Nephron (organoid): ENCODE results near the gene EEF2KMT.
A peak's percentile ranks its signal among the peaks of the same experiment; 100 is the strongest.
"Not testable (repeated sequence)": the region's sequence is repeated elsewhere in the genome, so short reads cannot be mapped to it uniquely, and the experiment has no call there.

ENCODE experiments used
- H3K27ac Mint-ChIP-seq, 3 experiments: 2 replicates each; pipeline ENCODE4 v1.8.0; 2020; ENCODE audit warnings: mixed read lengths in 3 of 3, mild to moderate bottlenecking in 2 of 3, moderate library complexity in 1 of 3
- H3K27me3 Mint-ChIP-seq: 2 replicates; pipeline ENCODE4 v1.8.0; 2021; ENCODE audit warnings: low read depth, mild to moderate bottlenecking, moderate library complexity, mixed read lengths
- H3K36me3 Mint-ChIP-seq: 2 replicates; pipeline ENCODE4 v1.8.0; 2020; ENCODE audit warnings: low read depth, mixed read lengths
- H3K4me1 Mint-ChIP-seq: 2 replicates; pipeline ENCODE4 v1.8.0; 2020; ENCODE audit warnings: mixed read lengths
- H3K4me3 Mint-ChIP-seq, 3 experiments: 2 replicates each; pipeline ENCODE4 v1.8.0; 2020; ENCODE audit warnings: mild to moderate bottlenecking in 3 of 3, mixed read lengths in 3 of 3, moderate library complexity in 2 of 3
- H3K9me3 Mint-ChIP-seq: 2 replicates; pipeline ENCODE4 v1.8.0; 2020; ENCODE audit warnings: mixed read lengths
- TF ChIP-seq, protein P1 (sequence below), 3 experiments: fragments of 200-600 bp; sonication (generic); IDR thresholded peaks; one replicate each; pipeline ENCODE4 v1.5.0; 2021; ENCODE audit warnings: antibody characterized with exemption in 3 of 3; ENCODE audit not compliant: unreplicated experiment in 3 of 3

Gene EEF2KMT

DNA sequence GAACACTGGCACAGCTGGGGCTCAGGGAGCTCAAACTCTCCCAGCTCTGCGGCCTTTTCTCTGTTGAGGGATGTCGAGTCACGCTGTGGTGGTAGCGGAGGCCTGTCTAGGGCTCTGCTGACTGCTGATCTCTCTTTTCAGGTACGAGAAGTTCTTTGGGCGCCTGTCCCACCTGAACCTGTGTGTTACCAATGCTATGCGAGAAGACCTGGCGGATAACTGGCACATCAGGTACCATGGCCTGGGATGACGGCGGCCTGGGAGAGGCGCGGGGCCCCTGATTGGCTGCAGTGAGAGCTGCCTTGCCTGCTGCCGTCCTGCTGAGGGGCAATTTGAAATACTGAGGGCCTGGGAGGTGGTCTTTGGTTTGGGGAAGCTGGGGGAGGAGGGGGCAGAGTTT is 20.3 kb downstream of the EEF2KMT start:
- no peak overlapping the region for H3K4me3 Mint-ChIP-seq
- peaks cover 6% of the 10 kb centered on the region for H3K4me1 Mint-ChIP-seq
- H3K36me3 Mint-ChIP-seq: peaks cover 12% of the 10 kb centered on the region
- H3K9me3 Mint-ChIP-seq: no peaks in the 10 kb centered on the region
- no peaks in the 10 kb centered on the region for H3K27me3 Mint-ChIP-seq
- TF ChIP-seq, protein P1, sequence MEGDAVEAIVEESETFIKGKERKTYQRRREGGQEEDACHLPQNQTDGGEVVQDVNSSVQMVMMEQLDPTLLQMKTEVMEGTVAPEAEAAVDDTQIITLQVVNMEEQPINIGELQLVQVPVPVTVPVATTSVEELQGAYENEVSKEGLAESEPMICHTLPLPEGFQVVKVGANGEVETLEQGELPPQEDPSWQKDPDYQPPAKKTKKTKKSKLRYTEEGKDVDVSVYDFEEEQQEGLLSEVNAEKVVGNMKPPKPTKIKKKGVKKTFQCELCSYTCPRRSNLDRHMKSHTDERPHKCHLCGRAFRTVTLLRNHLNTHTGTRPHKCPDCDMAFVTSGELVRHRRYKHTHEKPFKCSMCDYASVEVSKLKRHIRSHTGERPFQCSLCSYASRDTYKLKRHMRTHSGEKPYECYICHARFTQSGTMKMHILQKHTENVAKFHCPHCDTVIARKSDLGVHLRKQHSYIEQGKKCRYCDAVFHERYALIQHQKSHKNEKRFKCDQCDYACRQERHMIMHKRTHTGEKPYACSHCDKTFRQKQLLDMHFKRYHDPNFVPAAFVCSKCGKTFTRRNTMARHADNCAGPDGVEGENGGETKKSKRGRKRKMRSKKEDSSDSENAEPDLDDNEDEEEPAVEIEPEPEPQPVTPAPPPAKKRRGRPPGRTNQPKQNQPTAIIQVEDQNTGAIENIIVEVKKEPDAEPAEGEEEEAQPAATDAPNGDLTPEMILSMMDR (IDR thresholded peaks at IDR 0.05; ENCODE audit: unreplicated experiment in 3 of 3): no peak
- no peak overlapping the region for H3K27ac Mint-ChIP-seq

- Mint-ChIP-seq H3K4me3 (no peak overlapping the region), H3K36me3 (peaks cover 12% of the 10 kb centered on the region), H3K27me3 (no peaks in the 10 kb centered on the region), H3K27ac (no peak overlapping the region), H3K4me1 (peaks cover 15% of the 10 kb centered on the region), H3K9me3 (no peaks in the 10 kb centered on the region)
- TF ChIP-seq, protein P1 (IDR thresholded peaks at IDR 0.05; ENCODE audit: unreplicated experiment in 3 of 3): no peak
Observed at GRCh38 chr16:5075637-5076036, 22.0 kb downstream of the EEF2KMT start.

DNA sequence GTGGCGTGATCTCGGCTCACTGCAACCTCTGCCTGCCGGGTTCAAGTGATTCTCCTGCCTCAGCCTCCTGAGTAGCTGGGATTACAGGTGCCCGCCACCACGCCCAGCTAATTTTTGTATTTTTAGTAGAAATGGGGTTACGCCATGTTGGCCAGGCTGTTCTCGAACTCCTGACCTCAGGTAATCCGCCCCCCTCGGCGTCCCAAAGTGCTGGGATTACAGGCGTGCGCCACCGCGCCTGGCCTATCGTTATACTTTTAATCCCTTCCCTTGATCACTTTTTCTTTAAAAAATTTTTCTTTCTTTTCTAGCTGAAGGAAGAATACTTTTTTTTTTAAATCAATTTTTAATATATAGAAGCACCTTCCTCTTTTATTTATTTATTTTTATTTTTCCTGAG is 23.8 kb downstream of the EEF2KMT start:
- not testable (repeated sequence) for H3K27me3 Mint-ChIP-seq, H3K9me3 Mint-ChIP-seq, H3K27ac Mint-ChIP-seq, H3K36me3 Mint-ChIP-seq, H3K4me3 Mint-ChIP-seq
- H3K4me1 Mint-ChIP-seq: peaks cover 15% of the 10 kb centered on the region

DNA sequence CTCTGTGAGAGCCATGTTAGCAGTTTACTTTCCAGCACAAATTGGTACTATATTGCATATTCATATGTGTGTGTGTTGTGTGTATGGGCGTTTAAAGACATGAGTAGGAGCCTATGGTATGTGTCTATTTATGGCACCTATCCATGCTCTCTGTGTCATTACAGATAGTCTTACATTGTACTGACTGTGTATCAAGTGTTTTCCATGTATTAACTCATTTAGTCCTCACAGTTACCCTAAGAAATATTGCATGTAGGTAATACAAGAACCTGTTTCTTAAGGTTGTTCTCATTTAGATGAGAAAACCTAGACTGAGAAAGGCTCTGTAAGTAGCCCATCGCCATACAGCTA is 24.3 kb downstream of the EEF2KMT start:
- Mint-ChIP-seq H3K36me3 (peaks cover 9% of the 10 kb centered on the region), H3K4me3 (peak overlapping the region; percentile 96 to 97 (median 96)), H3K9me3 (no peaks in the 10 kb centered on the region), H3K27ac (peak overlapping the region; percentile 17 to 35 (median 20)), H3K4me1 (peaks cover 15% of the 10 kb centered on the region), H3K27me3 (no peaks in the 10 kb centered on the region)
- TF ChIP-seq, protein P1 (IDR thresholded peaks at IDR 0.05; ENCODE audit: unreplicated experiment in 3 of 3): no peak

- H3K4me1 Mint-ChIP-seq: peaks cover 15% of the 10 kb centered on the region
- H3K9me3 Mint-ChIP-seq: no peaks in the 10 kb centered on the region
- TF ChIP-seq, protein P1 (IDR thresholded peaks at IDR 0.05; ENCODE audit: unreplicated experiment in 3 of 3): no peak
- peak overlapping the region; percentile 80 to 93 (median 92) for H3K27ac Mint-ChIP-seq
- peak overlapping the region; percentile 96 to 97 (median 96) for H3K4me3 Mint-ChIP-seq
- no peaks in the 10 kb centered on the region for H3K27me3 Mint-ChIP-seq
- H3K36me3 Mint-ChIP-seq: peaks cover 9% of the 10 kb centered on the region
Observed at GRCh38 chr16:5072334-5073278, 25.0 kb downstream of the EEF2KMT start.

DNA sequence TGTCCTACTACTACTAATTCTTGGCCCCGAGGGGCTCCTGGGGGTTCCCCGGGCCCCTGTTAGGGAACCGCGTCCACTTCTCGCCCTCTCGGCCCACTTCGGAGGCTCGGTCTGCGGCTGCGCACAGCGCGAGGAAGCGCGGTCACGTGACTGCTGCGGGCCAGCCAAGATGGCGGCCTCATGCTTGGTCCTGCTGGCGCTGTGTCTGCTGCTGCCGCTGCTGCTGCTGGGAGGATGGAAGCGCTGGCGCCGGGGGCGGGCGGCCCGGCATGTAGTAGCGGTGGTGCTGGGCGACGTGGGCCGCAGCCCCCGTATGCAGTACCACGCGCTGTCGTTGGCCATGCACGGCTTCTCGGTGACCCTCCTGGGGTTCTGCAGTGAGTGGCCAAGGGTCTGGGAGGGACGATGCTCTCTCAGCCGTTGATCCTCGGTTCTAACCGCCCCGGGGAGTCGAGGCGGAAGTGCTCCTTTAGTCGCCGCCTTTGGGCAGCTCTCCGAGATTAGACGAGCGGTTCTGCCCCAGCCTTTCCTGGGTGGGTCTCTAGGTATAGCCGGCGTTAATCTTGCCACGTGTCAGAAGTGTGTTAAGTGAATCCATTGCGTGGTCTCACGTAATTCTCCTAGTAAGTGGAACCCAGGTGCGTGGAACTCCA is 25.8 kb downstream of the EEF2KMT start, which contains the start of gene ALG1:
ALG1 (plus strand) TSS at position 163 of the 653 bp plus-strand sequence; CDS start at position 170, 7 bp downstream.
- H3K4me3 Mint-ChIP-seq: peak within 1 kb of the TSS; percentile 96 to 97 (median 96)

More for the DNA sequence above, 25.8 kb downstream of the EEF2KMT start, which contains the start of gene ALG1:
- TF ChIP-seq, protein P1 (IDR thresholded peaks at IDR 0.05; ENCODE audit: unreplicated experiment in 3 of 3): no peak
- H3K4me1 Mint-ChIP-seq: peaks cover 15% of the 10 kb centered on the region
- H3K36me3 Mint-ChIP-seq: peaks cover 9% of the 10 kb centered on the region
- no peaks in the 10 kb centered on the region for H3K9me3 Mint-ChIP-seq
- no peaks in the 10 kb centered on the region for H3K27me3 Mint-ChIP-seq
- peak within 1 kb of the TSS; percentile 80 to 93 (median 92) for H3K27ac Mint-ChIP-seq
